Stimulated activated CD8-positive, alpha-beta memory T cell treated with anti-CD3 and anti-CD28 coated beads, Interleukin-15, amount 100 ng/mL, for 1 hour (primary cell): ENCODE data around the gene UBR2.
"Not testable (repeated sequence)": the region's sequence is repeated elsewhere in the genome, so short reads cannot be mapped to it uniquely, and the experiment has no call there.

ENCODE experiments used
- DNase-seq: peaks from one replicate; pipeline ENCODE4 v3.0.0-alpha.2; 2020; ENCODE audit warnings: low read depth

UBR2 gene

GRCh38 chr6:42692137-42692911 lies 128.5 kb downstream of the UBR2 start:
- no peak for DNase-seq

GRCh38 chr6:42693725-42694323 lies 130.0 kb downstream of the UBR2 start:
- DNase-seq, result no peak

- DNase-seq, result no peak
Measured at GRCh38 chr6:42694586-42694985, 130.8 kb downstream of the UBR2 start.

- DNase-seq, result no peak
Measured at GRCh38 chr6:42696526-42697267, 132.9 kb downstream of the UBR2 start.

GRCh38 chr6:42697268-42697655 lies 133.4 kb downstream of the UBR2 start:
- DNase-seq, result no peak

GRCh38 chr6:42698217-42698616 lies 134.4 kb downstream of the UBR2 start:
- no peak for DNase-seq

- DNase-seq, result no peak
Measured at GRCh38 chr6:42702200-42702599, 138.4 kb downstream of the UBR2 start.

GRCh38 chr6:42702786-42703185 lies 139.0 kb downstream of the UBR2 start:
- not testable (repeated sequence) for DNase-seq

GRCh38 chr6:42704251-42704936 lies 140.6 kb downstream of the UBR2 start:
- no peak for DNase-seq

- DNase-seq, result no peak
Measured at GRCh38 chr6:42704937-42705374, 141.1 kb downstream of the UBR2 start.

- no peak for DNase-seq
Measured at GRCh38 chr6:42707595-42707994, 143.8 kb downstream of the UBR2 start.

GRCh38 chr6:42708096-42708495 lies 144.3 kb downstream of the UBR2 start:
- DNase-seq, result no peak

- no peak for DNase-seq
Measured at GRCh38 chr6:42709871-42710270, 146.0 kb downstream of the UBR2 start.

GRCh38 chr6:42710316-42710715 lies 146.5 kb downstream of the UBR2 start:
- no peak for DNase-seq

GRCh38 chr6:42711930-42712329 lies 148.1 kb downstream of the UBR2 start:
- no peak for DNase-seq

- DNase-seq, result no peak
Measured at GRCh38 chr6:42714098-42714761, 150.4 kb downstream of the UBR2 start.

GRCh38 chr6:42715871-42716270 lies 152.0 kb downstream of the UBR2 start:
- no peak for DNase-seq

GRCh38 chr6:42720739-42721138 lies 156.9 kb downstream of the UBR2 start:
- no peak for DNase-seq

GRCh38 chr6:42722497-42722896 lies 158.7 kb downstream of the UBR2 start, which contains the start of gene PRPH2:
TSS of gene PRPH2 (minus strand) at chr6:42722597. CDS start at chr6:42722334, 263 bp downstream.
- DNase-seq, result no peak

GRCh38 chr6:42724825-42725224 lies 161.0 kb downstream of the UBR2 start:
- DNase-seq, result no peak

- no peak for DNase-seq
Measured at GRCh38 chr6:42726026-42726425, 162.2 kb downstream of the UBR2 start.
